Uterus (tissue), 2 donors: ENCODE results near the gene MSL2.

ENCODE experiments used
- POLR2A ChIP-seq, 2 donors: fragments of 450-650 bp; IDR thresholded peaks; one replicate each; pipeline ENCODE4 v1.6.1; 2016; ENCODE audit warnings: antibody characterized with exemption in 2 of 2, mild to moderate bottlenecking in 1 of 2, moderate library complexity in 1 of 2
- TF ChIP-seq, protein P1 (sequence below), 4 experiments: fragments of 200-600 bp in 2 of 4; fragments of 450-650 bp in 2 of 4; sonication (generic) in 2 of 4; IDR thresholded peaks; one replicate each; pipeline ENCODE4 v1.5.1; 2016 to 2019; ENCODE audit warnings: antibody characterized with exemption in 4 of 4, mild to moderate bottlenecking in 2 of 4, moderate library complexity in 1 of 4

DNA sequence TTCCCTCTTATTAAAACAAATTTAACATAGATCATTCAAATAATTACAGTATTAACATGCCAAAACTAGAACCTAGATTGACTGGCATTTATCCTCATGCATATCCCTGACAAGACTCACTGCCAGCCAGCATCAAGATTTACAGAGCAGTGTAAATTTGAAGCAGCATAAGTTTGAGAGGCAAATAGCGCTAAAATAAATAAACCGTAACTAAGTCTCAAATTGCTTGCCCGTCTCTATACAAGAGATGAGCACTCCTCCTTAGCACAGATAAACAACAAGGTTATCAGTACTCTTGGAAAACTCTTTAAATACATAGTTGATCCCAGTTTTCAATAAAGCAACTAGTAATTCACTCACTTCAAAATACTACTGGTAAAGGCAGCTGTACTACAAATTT, 29.6 kb downstream of the MSL2 start:
- TF ChIP-seq, protein P1, sequence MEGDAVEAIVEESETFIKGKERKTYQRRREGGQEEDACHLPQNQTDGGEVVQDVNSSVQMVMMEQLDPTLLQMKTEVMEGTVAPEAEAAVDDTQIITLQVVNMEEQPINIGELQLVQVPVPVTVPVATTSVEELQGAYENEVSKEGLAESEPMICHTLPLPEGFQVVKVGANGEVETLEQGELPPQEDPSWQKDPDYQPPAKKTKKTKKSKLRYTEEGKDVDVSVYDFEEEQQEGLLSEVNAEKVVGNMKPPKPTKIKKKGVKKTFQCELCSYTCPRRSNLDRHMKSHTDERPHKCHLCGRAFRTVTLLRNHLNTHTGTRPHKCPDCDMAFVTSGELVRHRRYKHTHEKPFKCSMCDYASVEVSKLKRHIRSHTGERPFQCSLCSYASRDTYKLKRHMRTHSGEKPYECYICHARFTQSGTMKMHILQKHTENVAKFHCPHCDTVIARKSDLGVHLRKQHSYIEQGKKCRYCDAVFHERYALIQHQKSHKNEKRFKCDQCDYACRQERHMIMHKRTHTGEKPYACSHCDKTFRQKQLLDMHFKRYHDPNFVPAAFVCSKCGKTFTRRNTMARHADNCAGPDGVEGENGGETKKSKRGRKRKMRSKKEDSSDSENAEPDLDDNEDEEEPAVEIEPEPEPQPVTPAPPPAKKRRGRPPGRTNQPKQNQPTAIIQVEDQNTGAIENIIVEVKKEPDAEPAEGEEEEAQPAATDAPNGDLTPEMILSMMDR (IDR thresholded peaks at IDR 0.05): no peak
- TF ChIP-seq POLR2A (IDR thresholded peaks at IDR 0.05): no peak
